ENCODE data around the gene LTC4S. TPM values are rescaled to one million over a fixed set of nuclear protein-coding genes. Genes with fewer than 3 reads are reported as not detected.
A peak's percentile ranks its signal among the peaks of the same experiment; 100 is the strongest.

The LTC4S gene
- total RNA-seq, 1 experiment from 2014 or later, result 3.7 TPM

DNA sequence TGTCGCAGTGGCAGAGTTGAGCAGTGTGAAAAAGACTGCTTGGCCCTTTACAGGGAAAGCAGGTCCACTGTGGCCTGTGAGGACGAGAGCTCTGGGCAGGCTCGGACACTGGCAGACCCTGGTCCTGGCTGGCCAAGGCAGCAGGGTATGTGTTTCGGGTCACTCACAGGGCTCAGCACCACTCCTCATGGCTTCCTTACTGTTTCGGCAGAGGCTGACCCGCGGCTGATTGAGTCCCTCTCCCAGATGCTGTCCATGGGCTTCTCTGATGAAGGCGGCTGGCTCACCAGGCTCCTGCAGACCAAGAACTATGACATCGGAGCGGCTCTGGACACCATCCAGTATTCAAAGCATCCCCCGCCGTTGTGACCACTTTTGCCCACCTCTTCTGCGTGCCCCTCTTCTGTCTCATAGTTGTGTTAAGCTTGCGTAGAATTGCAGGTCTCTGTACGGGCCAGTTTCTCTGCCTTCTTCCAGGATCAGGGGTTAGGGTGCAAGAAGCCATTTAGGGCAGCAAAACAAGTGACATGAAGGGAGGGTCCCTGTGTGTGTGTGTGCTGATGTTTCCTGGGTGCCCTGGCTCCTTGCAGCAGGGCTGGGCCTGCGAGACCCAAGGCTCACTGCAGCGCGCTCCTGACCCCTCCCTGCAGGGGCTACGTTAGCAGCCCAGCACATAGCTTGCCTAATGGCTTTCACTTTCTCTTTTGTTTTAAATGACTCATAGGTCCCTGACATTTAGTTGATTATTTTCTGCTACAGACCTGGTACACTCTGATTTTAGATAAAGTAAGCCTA lies 42.6 kb downstream of the LTC4S start:
- Histone ChIP-seq H4K8ac (replicated peaks; ENCODE audit: insufficient read length, low read depth, low read length) (no peak overlapping the region), H3K9ac (ENCODE audit: extremely low read depth, insufficient read length, low read length) (no peak overlapping the region), H3K56ac (ENCODE audit: insufficient read length, low read depth, low read length) (no peak overlapping the region), H3T11ph (ENCODE audit: low read length) (no peak overlapping the region), H4K91ac (ENCODE audit: insufficient read length, low read depth, low read length) (no peak overlapping the region), H3K23me2 (ENCODE audit: insufficient read length, low read depth, low read length, poor library complexity, severe bottlenecking) (no peaks in the 10 kb centered on the region), H3K23ac (ENCODE audit: insufficient read length, low read depth, low read length) (no peak overlapping the region), H3K18ac (ENCODE audit: insufficient read length, low read depth, low read length) (no peak overlapping the region), H3K27me3 (ENCODE audit: insufficient read depth, low read length) (no peaks in the 10 kb centered on the region), H3K4me1 (ENCODE audit: insufficient read depth, low read length) (no peaks in the 10 kb centered on the region), H2BK5ac (ENCODE audit: insufficient read length, low read length) (no peak overlapping the region), H2BK20ac (ENCODE audit: low read depth, low read length, poor library complexity, severe bottlenecking) (no peak overlapping the region), H3K27ac (ENCODE audit: insufficient read length, low read depth, low read length) (no peak overlapping the region), H3K4ac (ENCODE audit: low read depth, low read length) (no peak overlapping the region), H3K79me1 (ENCODE audit: insufficient read depth, low read depth, low read length, poor library complexity, severe bottlenecking) (no peaks in the 10 kb centered on the region), H4K20me1 (ENCODE audit: control insufficient read depth, insufficient read depth, insufficient read length) (no peaks in the 10 kb centered on the region), H2AFZ (ENCODE audit: low read length) (no peak overlapping the region), H3K14ac (ENCODE audit: insufficient read depth, low read length) (no peak overlapping the region; the same call in 1 of the 2 replicates), H4K5ac (ENCODE audit: insufficient read length, low read depth, low read length) (no peak overlapping the region), H3K4me2 (ENCODE audit: insufficient read depth, insufficient read length, low read length) (no peak overlapping the region), H2BK15ac (ENCODE audit: low read depth, low read length) (no peak overlapping the region), H2BK12ac (ENCODE audit: insufficient read length, low read depth, low read length) (no peak overlapping the region), H3K79me2 (ENCODE audit: insufficient read depth, low read length) (no peaks in the 10 kb centered on the region), H3K9me3 (ENCODE audit: control insufficient read depth, low read depth, low read length) (no peaks in the 10 kb centered on the region), H2AK5ac (ENCODE audit: insufficient read length, low read length) (no peak overlapping the region), H2BK120ac (ENCODE audit: low read depth, low read length, poor library complexity, severe bottlenecking) (no peak overlapping the region)
- Mint-ChIP-seq H3K27me3 (ENCODE audit: low read depth) (no peaks in the 10 kb centered on the region; the same call in 1 of the 2 replicates), H3K4me1 (no peaks in the 10 kb centered on the region), H3K9me3 (peaks cover 5 to 14% of the 10 kb centered on the region in 2 experiments; a peak in 3 of 5 replicates), H3K4me3 (no peak overlapping the region), H3K27ac (peak overlapping the region in 2 of 3 experiments; percentile 4 to 49; a peak in 3 of 7 replicates), H3K36me3 (ENCODE audit: insufficient read depth in 1 of 3, low read depth in 3 of 3) (peaks cover 54 to 92% (median 84%) of the 10 kb centered on the region in 3 experiments)
- no CpG with 5 or more reads among the region's 19 CpGs for WGBS (ENCODE audit: extremely low coverage, insufficient read length, low lambda C conversion rate)
- TF ChIP-seq, protein P1, sequence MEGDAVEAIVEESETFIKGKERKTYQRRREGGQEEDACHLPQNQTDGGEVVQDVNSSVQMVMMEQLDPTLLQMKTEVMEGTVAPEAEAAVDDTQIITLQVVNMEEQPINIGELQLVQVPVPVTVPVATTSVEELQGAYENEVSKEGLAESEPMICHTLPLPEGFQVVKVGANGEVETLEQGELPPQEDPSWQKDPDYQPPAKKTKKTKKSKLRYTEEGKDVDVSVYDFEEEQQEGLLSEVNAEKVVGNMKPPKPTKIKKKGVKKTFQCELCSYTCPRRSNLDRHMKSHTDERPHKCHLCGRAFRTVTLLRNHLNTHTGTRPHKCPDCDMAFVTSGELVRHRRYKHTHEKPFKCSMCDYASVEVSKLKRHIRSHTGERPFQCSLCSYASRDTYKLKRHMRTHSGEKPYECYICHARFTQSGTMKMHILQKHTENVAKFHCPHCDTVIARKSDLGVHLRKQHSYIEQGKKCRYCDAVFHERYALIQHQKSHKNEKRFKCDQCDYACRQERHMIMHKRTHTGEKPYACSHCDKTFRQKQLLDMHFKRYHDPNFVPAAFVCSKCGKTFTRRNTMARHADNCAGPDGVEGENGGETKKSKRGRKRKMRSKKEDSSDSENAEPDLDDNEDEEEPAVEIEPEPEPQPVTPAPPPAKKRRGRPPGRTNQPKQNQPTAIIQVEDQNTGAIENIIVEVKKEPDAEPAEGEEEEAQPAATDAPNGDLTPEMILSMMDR (conservative IDR thresholded peaks at IDR 0.05), result no peak
- no peak for DNase-seq

Data from H9 (cell line).